SK-N-MC (cell line): ENCODE results near the gene OLFML2A.

Source experiments
- EZH2 ChIP-seq: fragments of 200-600 bp; sonication (generic); IDR thresholded peaks from one replicate; pipeline ENCODE4 v1.6.1; 2017; ENCODE audit warnings: antibody characterized with exemption
- POLR2AphosphoS5 ChIP-seq: IDR thresholded peaks from 2 replicates; pipeline ENCODE4 v1.6.1; 2012; ENCODE audit warnings: mild to moderate bottlenecking, low read depth, low read length, borderline replicate concordance

GRCh38 chr9:124820698-124821623 is 44.0 kb downstream of the OLFML2A start:
- TF ChIP-seq POLR2AphosphoS5 (no peak), EZH2 (no peak)
